Muscle of arm (tissue), 12 donors: Measurements from ENCODE around the gene ELL. TPM values are rescaled to one million over a fixed set of nuclear protein-coding genes. Genes with fewer than 3 reads are reported as not detected.

Experiments used
- DNase-seq: peaks from one replicate; pipeline ENCODE4 v3.0.0-alpha.2; 2013
- polyA plus RNA-seq, 12 donors: library from polyadenylated mRNA; unstranded; fragments of 120-200 nt; gene quantifications; one replicate each; pipeline ENCODE4 v1.2.1, GENCODE V29; 2013; ENCODE audit not compliant: insufficient read length in 12 of 12

ELL gene
- polyA plus RNA-seq, 12 donors = 11.1 to 35.4 (median 14.8) TPM; not detected in 1

DNA sequence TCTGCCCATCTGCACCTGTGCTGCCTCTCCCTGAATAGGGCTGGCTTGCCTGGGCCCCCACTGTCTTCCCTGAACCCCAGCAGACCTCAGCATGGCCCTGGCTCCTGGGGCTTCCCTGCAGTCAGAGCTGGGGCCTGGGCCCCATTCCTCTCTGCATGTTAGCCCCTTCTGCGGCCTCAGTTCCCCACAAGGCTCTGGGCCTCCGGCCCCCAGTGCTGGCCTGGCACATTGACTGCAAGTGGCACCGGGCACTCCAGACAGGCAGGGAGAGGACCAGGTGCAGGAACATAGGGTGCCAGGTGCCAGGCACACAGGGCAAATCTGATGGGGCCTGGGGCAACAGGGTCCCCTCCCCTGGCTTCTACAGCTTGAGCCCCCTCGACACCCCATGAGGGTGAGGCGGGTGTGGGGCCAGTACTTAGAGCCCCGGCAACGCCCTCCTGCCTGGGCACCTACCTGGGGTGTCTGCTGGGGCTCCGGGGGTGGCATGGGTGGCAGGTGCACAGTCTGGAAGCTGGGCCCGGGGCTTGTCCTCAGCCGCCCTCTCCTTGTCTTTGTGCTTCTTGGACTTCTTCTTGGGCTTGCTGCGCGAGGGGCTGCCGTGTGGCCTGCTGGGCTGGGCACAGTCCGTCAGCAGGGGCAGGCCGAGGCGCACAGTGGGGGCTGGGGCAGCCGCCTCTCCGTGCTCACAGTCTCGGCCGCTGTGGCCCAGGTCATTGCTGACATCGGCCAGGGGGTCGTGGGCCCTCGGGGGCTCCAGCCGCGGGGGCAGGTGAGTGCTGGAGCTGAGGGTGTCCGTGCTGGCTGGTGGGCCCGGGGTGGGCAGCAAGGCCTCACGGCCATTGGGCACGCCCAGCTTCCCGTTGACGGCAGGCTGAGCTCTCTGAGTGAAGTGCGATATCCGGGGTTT lies 71.6 kb downstream of the ELL start:
- no peak for DNase-seq

DNA sequence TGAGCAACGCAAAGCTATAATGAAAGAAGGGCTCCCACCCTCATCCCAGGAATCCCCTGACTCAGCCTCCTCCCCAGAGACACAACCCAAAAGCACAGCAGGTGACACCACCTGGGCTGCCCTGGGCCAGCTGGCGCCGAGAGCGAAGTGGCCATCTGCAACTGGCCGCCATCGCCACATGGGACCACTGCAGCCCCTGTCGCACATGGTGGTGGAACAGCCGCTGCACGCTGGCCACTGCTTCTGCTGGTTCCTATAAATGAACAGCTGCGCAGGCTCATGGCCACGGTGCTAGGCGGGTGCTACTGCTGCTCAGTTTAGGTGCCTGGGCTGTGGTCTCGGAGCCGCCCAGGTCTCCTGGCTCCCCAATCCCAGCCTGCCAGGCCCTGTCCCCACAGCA lies 72.3 kb downstream of the ELL start:
- no peak for DNase-seq

DNA sequence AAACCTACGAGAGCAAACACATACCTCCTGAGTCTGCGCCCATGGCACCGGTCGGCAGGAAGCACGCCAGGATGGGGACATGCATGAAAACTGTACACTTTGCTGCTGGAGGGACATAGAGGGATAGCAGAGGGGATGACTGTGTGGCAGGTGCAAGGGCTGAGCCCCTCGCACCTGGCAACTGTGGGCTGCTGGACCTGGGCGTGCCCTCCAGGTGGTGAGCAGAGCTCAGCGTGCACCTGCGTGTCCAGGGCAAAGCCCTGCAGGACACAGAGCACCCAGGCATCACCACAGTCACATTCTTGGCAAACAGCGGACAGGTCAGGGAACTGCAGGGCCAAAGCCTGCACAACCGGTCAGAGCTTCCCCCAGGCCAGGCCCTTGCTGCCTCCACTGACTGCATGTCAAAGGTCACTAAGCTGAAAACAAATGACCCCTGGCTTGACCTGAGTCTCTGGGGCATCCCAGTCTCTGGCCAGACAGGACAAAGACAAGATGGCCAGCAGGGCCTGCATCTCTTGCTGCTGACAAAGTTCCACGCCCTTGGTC lies 75.0 kb downstream of the ELL start:
- no peak for DNase-seq

DNA sequence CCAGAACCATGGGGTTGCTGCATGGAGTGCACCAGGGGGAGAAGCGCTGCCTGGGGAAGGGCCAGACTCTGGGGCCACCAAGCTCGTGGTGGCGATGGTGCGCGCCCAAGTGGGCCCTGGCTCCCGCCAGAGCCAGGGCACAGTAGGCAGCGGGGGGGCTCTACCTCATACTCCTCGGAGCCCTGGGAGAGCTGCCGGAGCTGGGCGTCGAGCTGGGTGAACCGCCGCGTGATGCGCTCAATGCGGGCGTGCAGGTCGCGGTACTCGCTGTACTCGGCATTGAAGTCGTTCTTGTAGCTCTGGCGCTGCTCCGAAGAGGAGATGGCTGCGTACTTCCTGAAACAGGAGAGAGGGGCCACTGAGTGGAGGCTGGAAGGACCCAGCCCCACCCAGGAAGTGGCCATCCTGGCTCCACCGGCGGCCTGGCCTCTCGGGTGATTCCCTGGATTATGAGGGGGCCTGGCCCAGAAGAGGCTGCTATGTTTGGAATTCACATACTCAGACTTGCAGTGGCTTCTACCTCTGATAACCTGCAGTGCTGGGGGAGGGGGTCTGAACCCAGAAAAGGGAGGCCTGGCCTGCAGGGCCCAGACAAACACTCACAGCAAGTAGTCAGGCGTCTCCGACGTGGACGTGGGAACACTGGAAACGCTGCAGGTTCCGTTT lies 75.6 kb downstream of the ELL start:
- no peak for DNase-seq

DNA sequence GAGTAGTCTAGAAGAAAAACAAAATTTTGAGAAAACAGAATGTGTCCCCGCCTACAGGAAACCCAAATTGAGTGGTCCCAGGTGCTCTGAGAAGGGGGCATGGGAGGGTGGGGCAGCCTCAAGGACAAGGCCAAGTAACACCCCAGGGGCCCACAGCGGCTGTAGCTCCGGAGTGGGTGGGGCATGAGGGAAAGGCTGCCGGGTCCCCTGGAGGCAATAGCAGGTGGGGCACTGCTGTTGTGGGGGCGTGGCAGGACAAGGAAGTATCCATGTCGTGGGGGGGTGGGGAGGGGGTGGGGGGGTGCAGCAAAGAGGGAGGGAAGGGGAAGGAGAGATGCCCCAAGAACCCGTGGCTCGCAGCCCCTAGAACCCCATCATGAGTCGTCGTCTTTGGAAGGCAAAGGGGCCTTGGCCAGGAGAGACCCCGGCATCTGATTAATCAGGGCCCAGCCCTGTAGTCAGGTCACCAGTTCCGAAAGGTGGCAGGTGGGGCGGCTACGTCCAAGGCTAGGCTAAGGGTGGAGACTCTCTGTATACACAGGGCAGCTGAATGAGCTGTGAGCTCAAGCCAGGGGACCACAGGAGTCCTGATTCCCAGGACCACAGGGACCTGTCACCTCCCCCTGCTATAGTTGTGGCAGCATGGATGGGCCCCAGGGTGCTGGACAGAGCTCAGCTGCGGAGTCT lies 76.5 kb downstream of the ELL start:
- DNase-seq = no peak

DNA sequence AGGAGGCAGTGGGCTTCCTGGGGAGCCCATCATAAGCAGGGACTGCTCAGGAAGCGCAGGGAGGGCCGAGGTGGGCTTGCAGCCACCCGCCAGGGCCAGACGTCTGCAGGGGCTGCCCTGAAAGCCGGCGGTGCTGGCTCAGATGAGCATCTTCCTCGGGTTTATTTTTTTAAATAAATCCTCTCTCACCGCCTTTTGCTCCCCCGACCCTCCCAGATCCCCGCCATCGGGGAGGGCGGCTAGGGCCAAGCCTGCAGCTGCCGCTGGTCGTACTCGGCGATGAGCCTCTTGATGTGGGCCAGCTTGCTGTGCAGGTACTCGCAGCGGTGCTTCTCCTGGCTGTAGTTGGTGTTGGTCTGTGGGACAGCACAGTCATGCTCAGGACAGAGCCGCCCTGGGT lies 77.4 kb downstream of the ELL start:
- DNase-seq = no peak

DNA sequence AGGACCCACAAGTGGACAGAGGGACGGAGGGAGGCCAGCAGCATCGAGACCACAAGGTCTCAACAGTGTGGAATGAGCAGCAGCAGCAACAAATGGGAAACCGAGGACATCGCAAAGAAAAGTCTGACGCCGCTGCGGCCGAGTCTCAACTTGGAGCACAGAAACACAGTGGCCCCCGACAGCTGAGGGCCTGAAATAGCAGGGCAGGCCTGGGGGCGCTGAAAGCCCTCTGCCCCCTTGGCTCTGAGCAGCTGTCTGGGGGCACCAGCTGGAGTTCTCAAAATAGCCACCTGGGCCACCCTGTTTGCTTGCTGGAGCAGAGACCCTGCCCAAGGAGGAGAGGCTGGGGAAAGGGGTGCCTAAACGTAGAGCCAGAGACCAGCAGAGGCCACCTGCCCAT lies 78.0 kb downstream of the ELL start:
- no peak for DNase-seq

DNA sequence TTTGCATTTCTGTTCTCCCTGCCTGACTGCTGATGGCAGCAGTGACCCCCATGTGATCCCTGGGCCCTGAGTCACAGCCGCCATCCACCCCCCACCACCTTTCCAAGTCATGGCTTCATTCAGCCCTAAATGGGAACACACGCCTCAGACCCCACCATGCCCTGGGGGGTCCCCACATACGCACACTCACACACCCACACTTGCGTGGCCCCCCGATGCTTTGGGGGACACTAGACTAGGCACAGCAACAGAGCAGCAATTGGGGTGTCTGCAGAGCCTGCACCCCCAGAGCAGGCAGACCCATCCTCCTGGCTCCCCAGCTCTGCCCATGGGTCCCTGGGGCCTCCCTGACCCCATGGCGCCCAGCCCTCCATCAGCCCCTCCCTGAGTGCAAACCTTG lies 78.5 kb downstream of the ELL start:
- DNase-seq = no peak

DNA sequence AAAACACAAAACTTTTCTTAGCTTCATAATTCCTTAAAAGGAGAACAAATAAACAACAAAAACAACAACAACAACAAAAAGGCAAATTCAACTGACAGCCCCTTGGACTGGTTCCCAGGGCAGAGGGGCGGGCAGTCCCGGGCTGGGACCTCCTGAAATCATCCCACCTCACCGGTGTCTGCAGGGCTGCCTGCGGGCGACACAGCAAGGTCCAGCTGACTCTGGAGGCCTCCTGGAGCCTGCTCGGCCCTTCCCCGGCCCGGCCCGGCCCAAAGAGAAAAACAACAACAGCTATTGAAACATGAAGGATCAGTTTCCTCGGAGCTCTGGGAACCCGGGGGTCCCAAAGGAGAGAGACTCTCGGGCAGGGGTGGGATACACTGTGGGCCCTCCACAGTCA lies 78.9 kb downstream of the ELL start:
- no peak for DNase-seq

DNA sequence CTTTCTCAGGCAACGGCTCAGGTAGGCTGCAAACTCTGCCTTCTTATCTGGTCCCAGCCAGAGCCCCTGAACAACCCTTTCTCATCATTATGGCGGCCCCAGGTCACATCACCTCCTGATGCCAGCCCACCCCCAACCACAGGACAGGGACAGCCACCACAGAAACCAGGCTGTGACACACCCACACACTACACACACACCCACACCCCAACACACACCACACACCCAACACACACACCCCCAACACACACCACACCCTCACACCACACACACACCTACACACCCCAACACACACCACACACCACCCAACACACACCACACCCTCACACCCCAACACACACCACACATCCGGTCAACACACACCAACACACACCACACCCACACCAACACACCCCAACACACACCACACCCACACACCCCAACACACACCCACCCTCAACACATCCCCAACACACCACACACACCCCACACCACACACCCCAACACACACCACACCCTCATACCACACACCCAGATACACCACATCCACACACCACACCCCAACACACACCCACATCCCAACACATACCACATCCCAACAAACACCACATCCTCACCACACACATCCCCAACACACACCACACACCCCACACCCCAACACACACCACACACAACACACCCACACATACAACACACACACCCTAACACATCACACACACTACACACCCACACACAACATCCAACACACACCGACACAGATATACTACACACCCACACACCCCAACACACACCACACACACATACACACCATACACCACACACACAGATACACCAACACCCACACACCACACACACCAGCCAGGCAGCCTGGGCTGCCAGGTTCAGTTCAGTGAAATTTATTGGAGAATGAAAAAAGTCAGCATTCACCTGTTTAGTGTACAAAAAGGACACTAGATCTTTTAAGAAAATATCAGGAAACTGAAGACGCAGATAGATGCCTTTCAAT lies 79.8 kb downstream of the ELL start:
- no peak for DNase-seq

DNA sequence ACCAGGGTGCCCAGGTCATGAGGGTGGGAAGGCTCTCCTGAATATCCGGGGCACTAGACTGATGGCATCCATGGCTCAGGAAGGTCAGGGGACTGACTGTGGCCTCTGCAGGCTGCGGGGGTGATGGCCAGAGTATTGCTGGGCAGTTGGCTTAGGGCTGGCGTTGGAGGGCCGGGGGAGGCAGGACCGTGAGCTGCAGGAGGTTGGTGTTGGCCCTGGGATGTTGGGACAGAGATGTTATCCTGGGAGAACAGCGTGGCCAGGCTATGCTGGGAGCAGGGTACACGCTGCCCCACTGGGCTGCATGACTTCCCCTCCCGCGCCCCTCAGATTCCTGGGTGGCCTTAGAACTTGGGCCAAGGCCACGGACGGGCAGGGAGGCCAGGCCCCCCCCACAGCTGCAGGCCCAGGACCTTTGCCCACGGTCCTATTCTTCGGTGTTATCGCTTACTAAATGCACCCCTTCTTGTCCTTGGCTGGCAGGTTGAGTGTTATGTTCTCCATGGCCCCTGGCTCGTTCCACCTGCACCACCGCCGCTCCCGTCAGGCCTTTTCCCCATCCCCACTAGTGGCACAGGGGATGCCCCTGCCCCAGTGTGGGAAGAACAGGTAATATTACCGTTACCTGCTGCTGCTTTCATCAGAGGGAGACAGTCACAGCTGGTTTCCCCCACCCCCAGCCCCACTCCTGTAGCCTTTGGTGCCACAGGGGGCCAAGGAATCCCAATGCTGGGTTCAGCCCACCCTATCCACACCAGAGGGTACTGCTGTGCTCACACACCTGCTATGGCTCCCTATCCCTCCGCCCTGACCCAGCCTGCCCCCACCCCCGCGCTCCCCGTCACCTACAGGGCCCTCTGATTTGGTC lies 80.7 kb downstream of the ELL start:
- DNase-seq = no peak

DNA sequence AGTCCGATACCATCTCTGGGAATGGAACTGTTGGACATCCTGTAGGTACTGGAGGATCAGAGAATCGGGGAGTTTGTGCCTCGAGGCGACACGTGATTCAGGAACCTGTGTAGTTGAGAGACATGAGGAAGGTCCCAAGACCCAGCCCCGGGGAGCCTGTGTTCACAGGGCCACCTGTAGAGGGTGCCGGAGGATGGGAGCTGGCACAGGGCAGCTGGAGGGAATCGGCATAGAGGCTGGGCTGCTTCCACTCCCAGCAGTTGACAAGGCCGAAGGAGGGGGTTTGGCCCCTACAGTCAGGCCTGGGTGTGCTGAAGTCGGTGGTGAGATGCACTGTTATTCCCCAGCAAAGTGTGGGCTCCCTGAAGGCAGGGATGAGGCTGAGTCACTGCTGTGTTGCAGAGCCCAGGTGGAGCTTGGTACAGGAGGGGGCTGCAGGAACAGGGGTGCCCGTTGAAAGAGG lies 81.4 kb downstream of the ELL start:
- no peak for DNase-seq

DNA sequence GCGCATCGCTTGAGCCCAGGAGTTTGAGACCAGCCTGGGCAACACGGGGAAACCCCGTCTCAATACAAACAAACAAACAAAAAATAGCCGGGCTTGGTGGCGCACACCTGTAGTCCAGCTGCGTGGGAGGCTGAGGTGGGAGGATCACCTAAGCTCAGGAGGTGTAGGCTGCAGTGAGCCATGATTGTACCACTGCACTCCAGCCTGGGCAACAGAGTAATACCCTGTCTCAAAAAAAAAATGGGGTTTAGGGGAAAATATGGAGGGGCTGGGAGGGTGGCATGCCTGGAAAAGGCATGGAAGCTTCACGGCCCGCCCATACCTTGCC lies 82.0 kb downstream of the ELL start:
- DNase-seq = no peak

DNA sequence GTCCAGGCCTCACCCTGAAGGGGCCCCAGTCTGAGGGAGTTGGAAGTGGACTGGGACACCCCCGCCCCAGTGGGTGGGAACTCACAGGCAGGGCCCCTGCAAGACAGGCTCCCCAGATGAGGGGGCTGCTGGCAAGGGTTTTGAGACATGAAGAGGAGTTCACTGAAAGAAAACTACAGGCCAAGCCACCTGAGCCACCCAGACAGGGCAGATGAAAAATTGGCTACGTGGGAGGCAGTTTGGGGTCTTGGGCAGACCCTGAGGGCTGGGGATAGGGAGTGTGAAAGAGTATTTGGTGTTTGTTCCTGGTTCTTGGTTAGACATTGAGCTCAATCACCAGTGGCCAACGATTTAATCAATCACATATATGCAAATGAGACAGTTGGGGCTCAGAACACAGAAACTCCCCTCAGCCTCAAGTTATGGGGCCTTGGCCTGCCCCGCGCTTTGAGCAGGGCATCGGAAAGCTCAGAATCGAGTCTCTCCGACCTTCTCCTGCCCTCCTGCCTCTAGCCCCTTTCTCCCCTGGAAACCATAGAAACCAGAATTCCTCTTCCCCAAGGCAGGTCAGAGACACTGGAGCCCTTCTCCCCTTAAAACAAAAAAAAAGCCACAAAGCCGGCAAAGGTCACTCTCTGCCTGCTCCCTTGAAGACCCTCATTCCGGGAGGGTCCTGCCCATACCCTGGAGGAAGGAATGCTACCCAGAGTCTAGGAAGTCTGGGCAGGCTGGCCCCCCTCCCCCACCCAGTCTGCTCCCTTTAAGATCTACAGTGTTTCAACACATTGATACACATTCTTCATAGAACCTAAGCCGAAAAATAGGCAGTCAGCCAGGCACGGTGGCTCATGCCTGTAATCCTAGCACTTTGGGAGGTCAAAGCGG lies 82.6 kb downstream of the ELL start:
- DNase-seq = no peak

DNA sequence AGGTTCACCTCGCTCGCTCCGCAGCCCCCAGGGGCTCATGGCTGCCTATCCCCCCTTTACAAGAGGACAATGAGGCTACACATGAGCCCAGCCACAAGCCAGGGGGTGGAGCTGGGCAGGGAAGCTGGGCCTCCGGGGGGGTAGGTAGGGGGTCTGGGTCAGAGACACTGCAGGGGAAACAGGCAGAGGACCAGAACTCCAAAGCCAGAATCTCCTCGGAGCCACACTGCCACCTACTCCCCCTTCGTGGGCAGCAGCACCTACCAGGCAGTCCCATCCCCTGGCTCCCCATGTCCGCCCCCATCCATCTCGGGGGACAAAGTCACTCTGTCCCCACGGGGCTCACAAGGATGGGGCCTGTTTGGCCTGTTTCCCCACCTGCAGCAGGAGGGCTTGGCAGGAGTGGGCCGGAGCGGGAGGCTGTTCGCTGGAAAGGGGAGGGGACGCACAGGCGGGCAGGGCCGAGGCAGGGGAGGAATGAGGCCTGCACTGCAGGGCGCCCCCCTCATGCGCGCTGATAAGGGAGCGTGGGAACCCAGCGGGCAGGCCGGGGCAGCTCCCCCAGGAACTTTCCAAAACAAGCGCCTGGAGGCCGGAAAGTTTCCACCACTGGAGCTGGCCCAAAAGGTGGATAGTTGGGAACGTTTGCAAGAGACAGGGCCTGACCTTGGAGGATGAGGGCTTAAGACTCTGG lies 83.4 kb downstream of the ELL start:
- DNase-seq = no peak

DNA sequence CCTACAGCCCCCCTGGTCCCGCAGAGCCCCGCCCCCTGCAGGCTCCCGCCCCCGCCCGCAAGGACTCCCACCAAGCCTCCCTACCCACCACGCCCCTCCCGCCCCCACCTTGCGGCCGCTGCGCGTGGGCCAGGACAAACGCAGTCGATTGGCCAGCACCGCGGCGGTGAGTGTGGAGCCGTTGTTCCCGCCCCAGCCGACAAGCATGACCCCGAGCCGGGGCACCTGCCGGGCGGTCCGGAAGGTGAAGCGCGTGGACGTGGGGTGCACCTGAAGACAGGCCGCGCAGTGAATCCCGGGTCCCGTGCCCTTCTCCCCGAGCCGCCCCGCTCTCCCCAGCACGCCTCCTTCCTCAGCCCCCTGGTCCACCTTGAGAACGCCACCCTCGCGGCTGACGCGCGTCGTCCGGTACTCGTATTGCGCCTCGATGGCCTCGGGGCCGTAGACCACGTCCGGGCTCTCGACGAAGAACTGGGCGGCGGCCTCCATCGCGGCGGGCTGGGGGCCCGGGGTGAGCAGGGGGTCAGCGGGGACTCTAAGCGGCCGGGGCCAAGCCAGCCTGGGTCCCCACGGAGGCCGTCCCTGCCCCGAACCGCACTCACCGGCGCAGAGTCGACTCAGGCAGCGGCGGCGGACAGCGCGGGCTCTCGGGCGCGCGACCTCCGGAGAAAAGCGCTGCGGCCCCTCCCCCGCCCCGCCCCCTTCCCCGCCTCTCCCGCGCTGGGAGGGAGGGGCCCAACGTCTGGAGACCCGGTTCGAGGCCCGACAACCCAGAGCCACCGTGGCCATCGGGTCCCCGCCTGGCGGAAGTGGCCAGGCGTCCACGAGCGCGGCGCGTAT lies 84.2 kb downstream of the ELL start, which contains the start of gene ISYNA1:
ISYNA1 (minus strand) TSS at position 643 of the 840 bp plus-strand sequence; CDS start at position 489, 154 bp downstream.
- DNase-seq = no peak
